ENCODE measurements around the gene SUMF2.

DNA sequence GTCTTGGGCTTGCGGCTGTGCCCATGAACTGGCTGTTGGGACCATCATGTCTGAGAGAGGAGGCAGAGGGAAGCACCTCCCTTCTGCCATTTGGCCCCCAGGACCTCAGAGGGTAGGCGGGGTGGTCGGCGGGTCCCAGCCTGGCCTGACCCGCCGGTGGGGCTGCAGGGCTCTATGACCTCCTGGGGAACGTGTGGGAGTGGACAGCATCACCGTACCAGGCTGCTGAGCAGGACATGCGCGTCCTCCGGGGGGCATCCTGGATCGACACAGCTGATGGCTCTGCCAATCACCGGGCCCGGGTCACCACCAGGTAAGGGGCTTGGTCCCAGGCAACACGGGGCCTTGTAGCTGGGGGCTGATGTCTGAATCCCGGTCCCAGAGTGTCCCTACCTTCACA lies 14.1 kb downstream of the SUMF2 start:
- TF ChIP-seq, protein P1, sequence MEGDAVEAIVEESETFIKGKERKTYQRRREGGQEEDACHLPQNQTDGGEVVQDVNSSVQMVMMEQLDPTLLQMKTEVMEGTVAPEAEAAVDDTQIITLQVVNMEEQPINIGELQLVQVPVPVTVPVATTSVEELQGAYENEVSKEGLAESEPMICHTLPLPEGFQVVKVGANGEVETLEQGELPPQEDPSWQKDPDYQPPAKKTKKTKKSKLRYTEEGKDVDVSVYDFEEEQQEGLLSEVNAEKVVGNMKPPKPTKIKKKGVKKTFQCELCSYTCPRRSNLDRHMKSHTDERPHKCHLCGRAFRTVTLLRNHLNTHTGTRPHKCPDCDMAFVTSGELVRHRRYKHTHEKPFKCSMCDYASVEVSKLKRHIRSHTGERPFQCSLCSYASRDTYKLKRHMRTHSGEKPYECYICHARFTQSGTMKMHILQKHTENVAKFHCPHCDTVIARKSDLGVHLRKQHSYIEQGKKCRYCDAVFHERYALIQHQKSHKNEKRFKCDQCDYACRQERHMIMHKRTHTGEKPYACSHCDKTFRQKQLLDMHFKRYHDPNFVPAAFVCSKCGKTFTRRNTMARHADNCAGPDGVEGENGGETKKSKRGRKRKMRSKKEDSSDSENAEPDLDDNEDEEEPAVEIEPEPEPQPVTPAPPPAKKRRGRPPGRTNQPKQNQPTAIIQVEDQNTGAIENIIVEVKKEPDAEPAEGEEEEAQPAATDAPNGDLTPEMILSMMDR (IDR thresholded peaks at IDR 0.05; ENCODE audit: extremely low read depth in 1 of 2, insufficient read depth in 1 of 2, low read depth in 1 of 2, low read length in 2 of 2) = no peak
- TF ChIP-seq POLR2A (IDR thresholded peaks at IDR 0.05; ENCODE audit: low read depth, low read length) (no peak), POLR2AphosphoS5 (IDR thresholded peaks at IDR 0.05; ENCODE audit: insufficient read depth, low read depth, low read length) (no peak), EZH2 (IDR thresholded peaks at IDR 0.05; ENCODE audit: borderline replicate concordance, low read depth, low read length, severe bottlenecking) (no peak), MYC (IDR thresholded peaks at IDR 0.05; ENCODE audit: low read depth, low read length) (no peak), FOS (IDR thresholded peaks at IDR 0.05; ENCODE audit: borderline replicate concordance, insufficient read depth, low read length) (no peak)
